ENCODE data around the gene TBC1D2B. TPM values are rescaled to one million over a fixed set of nuclear protein-coding genes. Genes with fewer than 3 reads are reported as not detected.

The TBC1D2B gene
- total and polyA plus RNA-seq, 2 donors (not counting 3 experiments of a cell fraction or from before 2014, with no cell fraction given), result 30.8 to 46.1 TPM

DNA sequence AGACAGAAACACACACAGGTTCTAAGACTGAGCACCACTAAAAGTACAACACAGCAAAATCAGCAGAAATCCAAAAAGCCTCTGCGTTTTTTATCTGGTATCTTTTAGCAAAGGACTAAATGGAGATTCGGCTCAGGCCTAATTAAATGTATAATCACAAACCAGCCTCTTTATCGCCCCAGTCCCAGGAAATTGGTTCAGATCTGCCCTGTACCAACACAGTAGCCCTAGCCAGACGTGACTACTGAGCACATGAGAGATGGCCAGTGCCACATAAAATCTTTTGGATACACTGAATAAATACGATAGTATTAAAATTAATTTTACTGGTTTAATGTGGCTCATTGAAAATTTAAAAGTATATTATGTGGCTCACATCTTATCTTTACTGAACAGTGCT, 19.7 kb downstream of the TBC1D2B start:
- dilution Hi-C loops (cut with MboI; ENCODE audit: extremely low pct_ligation_motif_present, low sequenced_read_pairs), result no loop called here
- BruUV-seq (replicated peaks), result no TSS peak
- DNase-seq (ENCODE audit: low read depth, low spot score), result no peak
- no peak for FAIRE-seq
- Histone ChIP-seq H3K36me3 (ENCODE audit: control insufficient read depth in 2 of 2, extremely low read depth in 1 of 2, insufficient read depth in 2 of 2, low read length in 2 of 2) (no peaks in the 10 kb centered on the region), H3K4me1 (ENCODE audit: control insufficient read depth, extremely low read depth, insufficient read depth, low read length) (peaks cover 41% of the 10 kb centered on the region), H3K9me1 (replicated peaks; ENCODE audit: control insufficient read depth, extremely low read depth, insufficient read depth, low read length) (no peaks in the 10 kb centered on the region), H3K9me3 (replicated peaks; ENCODE audit: control insufficient read depth, insufficient read depth, low read length) (no peaks in the 10 kb centered on the region), H3K9ac (replicated peaks; ENCODE audit: extremely low read depth, insufficient read depth, low read length) (no peak overlapping the region), H3K4me2 (ENCODE audit: insufficient read depth, low read length) (no peak overlapping the region), H3K4me3 (replicated peaks in 1 of 3; ENCODE audit: insufficient read depth in 1 of 3, low read depth in 1 of 3, low read length in 3 of 3) (no peak overlapping the region), H4K20me1 (replicated peaks; ENCODE audit: control insufficient read depth, extremely low read depth, insufficient read depth, low read length) (no peaks in the 10 kb centered on the region), H3K27me3 (ENCODE audit: control insufficient read depth in 2 of 2, insufficient read depth in 2 of 2, low read length in 2 of 2) (no peaks in the 10 kb centered on the region), H3K27ac (ENCODE audit: insufficient read depth, low read depth, low read length) (no peak overlapping the region), H2AFZ (ENCODE audit: low read depth, low read length) (no peak overlapping the region), H3K79me2 (ENCODE audit: control insufficient read depth, insufficient read depth, low read length) (peaks cover 60% of the 10 kb centered on the region)
- POLR2A ChIA-PET, result no interaction called here
- TF ChIP-seq GATA2 (IDR thresholded peaks at IDR 0.05; ENCODE audit: insufficient read depth, insufficient read length, low read depth, low read length), result no peak
- TF ChIP-seq, protein P1, sequence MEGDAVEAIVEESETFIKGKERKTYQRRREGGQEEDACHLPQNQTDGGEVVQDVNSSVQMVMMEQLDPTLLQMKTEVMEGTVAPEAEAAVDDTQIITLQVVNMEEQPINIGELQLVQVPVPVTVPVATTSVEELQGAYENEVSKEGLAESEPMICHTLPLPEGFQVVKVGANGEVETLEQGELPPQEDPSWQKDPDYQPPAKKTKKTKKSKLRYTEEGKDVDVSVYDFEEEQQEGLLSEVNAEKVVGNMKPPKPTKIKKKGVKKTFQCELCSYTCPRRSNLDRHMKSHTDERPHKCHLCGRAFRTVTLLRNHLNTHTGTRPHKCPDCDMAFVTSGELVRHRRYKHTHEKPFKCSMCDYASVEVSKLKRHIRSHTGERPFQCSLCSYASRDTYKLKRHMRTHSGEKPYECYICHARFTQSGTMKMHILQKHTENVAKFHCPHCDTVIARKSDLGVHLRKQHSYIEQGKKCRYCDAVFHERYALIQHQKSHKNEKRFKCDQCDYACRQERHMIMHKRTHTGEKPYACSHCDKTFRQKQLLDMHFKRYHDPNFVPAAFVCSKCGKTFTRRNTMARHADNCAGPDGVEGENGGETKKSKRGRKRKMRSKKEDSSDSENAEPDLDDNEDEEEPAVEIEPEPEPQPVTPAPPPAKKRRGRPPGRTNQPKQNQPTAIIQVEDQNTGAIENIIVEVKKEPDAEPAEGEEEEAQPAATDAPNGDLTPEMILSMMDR (IDR thresholded peaks at IDR 0.05; ENCODE audit: extremely low read depth in 1 of 2, insufficient read depth in 1 of 2, low read depth in 1 of 2, low read length in 2 of 2), result no peak
- no peak for TF ChIP-seq FOS (IDR thresholded peaks at IDR 0.05; ENCODE audit: borderline replicate concordance, insufficient read depth, low read length)
- TF ChIP-seq, protein P2, sequence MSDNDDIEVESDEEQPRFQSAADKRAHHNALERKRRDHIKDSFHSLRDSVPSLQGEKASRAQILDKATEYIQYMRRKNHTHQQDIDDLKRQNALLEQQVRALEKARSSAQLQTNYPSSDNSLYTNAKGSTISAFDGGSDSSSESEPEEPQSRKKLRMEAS (IDR thresholded peaks at IDR 0.05; ENCODE audit: insufficient read depth, insufficient read length), result no peak
- no peak for TF ChIP-seq JUN (IDR thresholded peaks at IDR 0.05; ENCODE audit: borderline replicate concordance, insufficient read depth, insufficient read length, low read depth)
- intact Hi-C loops (cut with micrococcal nuclease), result no loop called here
- CTCF ChIA-PET, result interaction anchor here (1.0 to 2.4 kb wide), 4 partner anchors 8 to 51 kb away, joined by 3 to 11 read pairs (median 9); no protein-coding TSS in a partner anchor

Data from endothelial cell of umbilical vein (primary cell).